Measurements from ENCODE around the gene EHMT1.

The EHMT1 gene

GRCh38 chr9:137860361-137860760 is 241.6 kb downstream of the EHMT1 start:
- Histone ChIP-seq H3K9me3 (ENCODE audit: control insufficient read depth in 2 of 2, low read length in 2 of 2) (peaks cover 10 to 12% of the 10 kb centered on the region in 2 donors), H3K9ac (ENCODE audit: low read length in 2 of 2) (no peak overlapping the region), H3K4me3 (ENCODE audit: low read length in 2 of 2) (no peak overlapping the region)

GRCh38 chr9:137865581-137866145 is 246.9 kb downstream of the EHMT1 start:
- peaks cover 3 to 7% of the 10 kb centered on the region in 2 donors for H3K9me3 ChIP-seq (ENCODE audit: control insufficient read depth in 2 of 2, low read length in 2 of 2)
- no peaks in the 10 kb centered on the region for H3K27me3 ChIP-seq (ENCODE audit: control insufficient read depth in 1 of 2, insufficient read depth in 2 of 2, low read length in 2 of 2)
- H3K27ac ChIP-seq (ENCODE audit: low read length), result no peak overlapping the region
- H3K4me1 ChIP-seq (ENCODE audit: control insufficient read depth, insufficient read depth, low read length), result no peaks in the 10 kb centered on the region
- no peak overlapping the region for H3K9ac ChIP-seq (ENCODE audit: low read length in 2 of 2)
- H3K4me3 ChIP-seq (ENCODE audit: low read length in 2 of 2), result no peak overlapping the region
- H3K36me3 ChIP-seq (ENCODE audit: control insufficient read depth in 2 of 2, insufficient read depth in 2 of 2, low read length in 2 of 2), result no peaks in the 10 kb centered on the region

More at GRCh38 chr9:137860361-137860760, 241.6 kb downstream of the EHMT1 start:
- no peaks in the 10 kb centered on the region for H3K27me3 ChIP-seq (ENCODE audit: control insufficient read depth in 1 of 2, insufficient read depth in 2 of 2, low read length in 2 of 2)
- H3K27ac ChIP-seq (ENCODE audit: low read length), result no peak overlapping the region
- H3K36me3 ChIP-seq (ENCODE audit: control insufficient read depth in 2 of 2, insufficient read depth in 2 of 2, low read length in 2 of 2), result no peaks in the 10 kb centered on the region
- no peaks in the 10 kb centered on the region for H3K4me1 ChIP-seq (ENCODE audit: control insufficient read depth, insufficient read depth, low read length)

- Histone ChIP-seq H3K4me3 (ENCODE audit: low read length in 2 of 2) (no peak overlapping the region), H3K27ac (ENCODE audit: low read length) (no peak overlapping the region), H3K27me3 (ENCODE audit: control insufficient read depth in 1 of 2, insufficient read depth in 2 of 2, low read length in 2 of 2) (no peaks in the 10 kb centered on the region), H3K9ac (ENCODE audit: low read length in 2 of 2) (no peak overlapping the region), H3K36me3 (ENCODE audit: control insufficient read depth in 2 of 2, insufficient read depth in 2 of 2, low read length in 2 of 2) (no peaks in the 10 kb centered on the region), H3K4me1 (ENCODE audit: control insufficient read depth, insufficient read depth, low read length) (no peaks in the 10 kb centered on the region), H3K9me3 (ENCODE audit: control insufficient read depth in 2 of 2, low read length in 2 of 2) (peaks cover 0 to 4% of the 10 kb centered on the region in 2 donors)
Measured at GRCh38 chr9:137866226-137867141, 247.7 kb downstream of the EHMT1 start.

- Histone ChIP-seq H3K9ac (ENCODE audit: low read length in 2 of 2) (no peak overlapping the region), H3K4me1 (ENCODE audit: control insufficient read depth, insufficient read depth, low read length) (no peaks in the 10 kb centered on the region), H3K27me3 (ENCODE audit: control insufficient read depth in 1 of 2, insufficient read depth in 2 of 2, low read length in 2 of 2) (peaks cover 0 to 9% of the 10 kb centered on the region in 2 donors), H3K36me3 (ENCODE audit: control insufficient read depth in 2 of 2, insufficient read depth in 2 of 2, low read length in 2 of 2) (no peaks in the 10 kb centered on the region), H3K27ac (ENCODE audit: low read length) (no peak overlapping the region), H3K9me3 (ENCODE audit: control insufficient read depth in 2 of 2, low read length in 2 of 2) (peaks cover 0 to 4% of the 10 kb centered on the region in 2 donors), H3K4me3 (ENCODE audit: low read length in 2 of 2) (no peak overlapping the region)
Measured at GRCh38 chr9:137870432-137870831, 251.6 kb downstream of the EHMT1 start.

- no peaks in the 10 kb centered on the region for H3K4me1 ChIP-seq (ENCODE audit: control insufficient read depth, insufficient read depth, low read length)
- H3K27me3 ChIP-seq (ENCODE audit: control insufficient read depth in 1 of 2, insufficient read depth in 2 of 2, low read length in 2 of 2), result peaks cover 12 to 24% of the 10 kb centered on the region in 2 donors
- H3K9me3 ChIP-seq (ENCODE audit: control insufficient read depth in 2 of 2, low read length in 2 of 2), result peaks cover 0 to 4% of the 10 kb centered on the region in 2 donors
- no peak overlapping the region for H3K9ac ChIP-seq (ENCODE audit: low read length in 2 of 2)
- no peak overlapping the region for H3K4me3 ChIP-seq (ENCODE audit: low read length in 2 of 2)
- no peak overlapping the region for H3K27ac ChIP-seq (ENCODE audit: low read length)
- no peaks in the 10 kb centered on the region for H3K36me3 ChIP-seq (ENCODE audit: control insufficient read depth in 2 of 2, insufficient read depth in 2 of 2, low read length in 2 of 2)
Measured at GRCh38 chr9:137872296-137872695, 253.5 kb downstream of the EHMT1 start.

GRCh38 chr9:137873408-137873807 is 254.6 kb downstream of the EHMT1 start:
- peaks cover 0 to 2% of the 10 kb centered on the region in 2 donors for H3K9me3 ChIP-seq (ENCODE audit: control insufficient read depth in 2 of 2, low read length in 2 of 2)
- no peak overlapping the region for H3K4me3 ChIP-seq (ENCODE audit: low read length in 2 of 2)
- no peak overlapping the region for H3K27ac ChIP-seq (ENCODE audit: low read length)
- no peaks in the 10 kb centered on the region for H3K36me3 ChIP-seq (ENCODE audit: control insufficient read depth in 2 of 2, insufficient read depth in 2 of 2, low read length in 2 of 2)
- peaks cover 15 to 26% of the 10 kb centered on the region in 2 donors for H3K27me3 ChIP-seq (ENCODE audit: control insufficient read depth in 1 of 2, insufficient read depth in 2 of 2, low read length in 2 of 2)
- H3K9ac ChIP-seq (ENCODE audit: low read length in 2 of 2), result no peak overlapping the region
- H3K4me1 ChIP-seq (ENCODE audit: control insufficient read depth, insufficient read depth, low read length), result peaks cover 2% of the 10 kb centered on the region

GRCh38 chr9:137873858-137874362 is 255.1 kb downstream of the EHMT1 start:
- H3K9me3 ChIP-seq (ENCODE audit: control insufficient read depth in 2 of 2, low read length in 2 of 2), result no peaks in the 10 kb centered on the region
- H3K4me3 ChIP-seq (ENCODE audit: low read length in 2 of 2), result no peak overlapping the region
- peaks cover 20 to 28% of the 10 kb centered on the region in 2 donors for H3K27me3 ChIP-seq (ENCODE audit: control insufficient read depth in 1 of 2, insufficient read depth in 2 of 2, low read length in 2 of 2)
- peaks cover 5% of the 10 kb centered on the region for H3K4me1 ChIP-seq (ENCODE audit: control insufficient read depth, insufficient read depth, low read length)
- H3K36me3 ChIP-seq (ENCODE audit: control insufficient read depth in 2 of 2, insufficient read depth in 2 of 2, low read length in 2 of 2), result no peaks in the 10 kb centered on the region
- H3K9ac ChIP-seq (ENCODE audit: low read length in 2 of 2), result no peak overlapping the region
- H3K27ac ChIP-seq (ENCODE audit: low read length), result no peak overlapping the region

- Histone ChIP-seq H3K36me3 (ENCODE audit: control insufficient read depth in 2 of 2, insufficient read depth in 2 of 2, low read length in 2 of 2) (no peaks in the 10 kb centered on the region), H3K27me3 (ENCODE audit: control insufficient read depth in 1 of 2, insufficient read depth in 2 of 2, low read length in 2 of 2) (peaks cover 32 to 35% of the 10 kb centered on the region in 2 donors), H3K27ac (ENCODE audit: low read length) (no peak overlapping the region), H3K4me1 (ENCODE audit: control insufficient read depth, insufficient read depth, low read length) (peaks cover 5% of the 10 kb centered on the region), H3K4me3 (ENCODE audit: low read length in 2 of 2) (no peak overlapping the region), H3K9me3 (ENCODE audit: control insufficient read depth in 2 of 2, low read length in 2 of 2) (no peaks in the 10 kb centered on the region), H3K9ac (ENCODE audit: low read length in 2 of 2) (no peak overlapping the region)
Measured at GRCh38 chr9:137875354-137875753, 256.5 kb downstream of the EHMT1 start.

- H3K4me1 ChIP-seq (ENCODE audit: control insufficient read depth, insufficient read depth, low read length), result peaks cover 5% of the 10 kb centered on the region
- peaks cover 35 to 37% of the 10 kb centered on the region in 2 donors for H3K27me3 ChIP-seq (ENCODE audit: control insufficient read depth in 1 of 2, insufficient read depth in 2 of 2, low read length in 2 of 2)
- H3K27ac ChIP-seq (ENCODE audit: low read length), result no peak overlapping the region
- H3K36me3 ChIP-seq (ENCODE audit: control insufficient read depth in 2 of 2, insufficient read depth in 2 of 2, low read length in 2 of 2), result no peaks in the 10 kb centered on the region
- H3K4me3 ChIP-seq (ENCODE audit: low read length in 2 of 2), result no peak overlapping the region
- H3K9ac ChIP-seq (ENCODE audit: low read length in 2 of 2), result no peak overlapping the region
- H3K9me3 ChIP-seq (ENCODE audit: control insufficient read depth in 2 of 2, low read length in 2 of 2), result no peaks in the 10 kb centered on the region
Measured at GRCh38 chr9:137875846-137876245, 257.0 kb downstream of the EHMT1 start.

GRCh38 chr9:137876269-137876668 is 257.5 kb downstream of the EHMT1 start:
- Histone ChIP-seq H3K9me3 (ENCODE audit: control insufficient read depth in 2 of 2, low read length in 2 of 2) (no peaks in the 10 kb centered on the region), H3K4me3 (ENCODE audit: low read length in 2 of 2) (no peak overlapping the region), H3K27ac (ENCODE audit: low read length) (no peak overlapping the region), H3K4me1 (ENCODE audit: control insufficient read depth, insufficient read depth, low read length) (peaks cover 5% of the 10 kb centered on the region), H3K9ac (ENCODE audit: low read length in 2 of 2) (no peak overlapping the region), H3K36me3 (ENCODE audit: control insufficient read depth in 2 of 2, insufficient read depth in 2 of 2, low read length in 2 of 2) (no peaks in the 10 kb centered on the region), H3K27me3 (ENCODE audit: control insufficient read depth in 1 of 2, insufficient read depth in 2 of 2, low read length in 2 of 2) (peaks cover 35 to 38% of the 10 kb centered on the region in 2 donors)

Data from stomach smooth muscle (tissue), 2 donors.